ENCODE measurements around the gene OGFR.

OGFR gene

DNA sequence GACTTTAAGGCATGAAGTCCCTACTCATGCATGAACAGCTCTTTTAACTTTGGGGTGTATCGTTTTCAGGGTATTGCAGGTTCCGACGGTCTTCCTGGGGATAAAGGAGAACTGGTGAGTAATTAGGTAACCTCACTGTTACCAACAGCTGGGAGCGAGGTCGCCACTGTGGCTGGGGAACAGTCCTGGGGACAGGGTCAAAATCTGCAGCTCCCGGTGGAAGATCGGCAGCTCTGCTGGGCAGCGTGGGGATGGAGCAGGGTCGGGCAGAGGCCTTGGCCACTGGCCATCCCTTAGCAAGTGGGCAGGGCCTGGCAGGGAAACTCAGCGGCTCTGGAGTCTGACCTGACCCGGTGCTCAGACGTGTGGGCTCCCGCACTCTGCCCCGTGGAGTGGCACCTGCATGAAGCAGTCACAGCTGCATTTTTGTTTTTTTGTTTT, 28.3 kb downstream of the OGFR start:
- H3K9me3 ChIP-seq (ENCODE audit: insufficient read depth, low read length), result no peaks in the 10 kb centered on the region
- no peaks in the 10 kb centered on the region for H4K20me1 ChIP-seq (ENCODE audit: low read depth, low read length)
- no peak overlapping the region for H3K9ac ChIP-seq (ENCODE audit: low read length)
- no peak for TF ChIP-seq EZH2phosphoT487 (conservative IDR thresholded peaks at IDR 0.05; ENCODE audit: low read length)
- TF ChIP-seq, protein P1, sequence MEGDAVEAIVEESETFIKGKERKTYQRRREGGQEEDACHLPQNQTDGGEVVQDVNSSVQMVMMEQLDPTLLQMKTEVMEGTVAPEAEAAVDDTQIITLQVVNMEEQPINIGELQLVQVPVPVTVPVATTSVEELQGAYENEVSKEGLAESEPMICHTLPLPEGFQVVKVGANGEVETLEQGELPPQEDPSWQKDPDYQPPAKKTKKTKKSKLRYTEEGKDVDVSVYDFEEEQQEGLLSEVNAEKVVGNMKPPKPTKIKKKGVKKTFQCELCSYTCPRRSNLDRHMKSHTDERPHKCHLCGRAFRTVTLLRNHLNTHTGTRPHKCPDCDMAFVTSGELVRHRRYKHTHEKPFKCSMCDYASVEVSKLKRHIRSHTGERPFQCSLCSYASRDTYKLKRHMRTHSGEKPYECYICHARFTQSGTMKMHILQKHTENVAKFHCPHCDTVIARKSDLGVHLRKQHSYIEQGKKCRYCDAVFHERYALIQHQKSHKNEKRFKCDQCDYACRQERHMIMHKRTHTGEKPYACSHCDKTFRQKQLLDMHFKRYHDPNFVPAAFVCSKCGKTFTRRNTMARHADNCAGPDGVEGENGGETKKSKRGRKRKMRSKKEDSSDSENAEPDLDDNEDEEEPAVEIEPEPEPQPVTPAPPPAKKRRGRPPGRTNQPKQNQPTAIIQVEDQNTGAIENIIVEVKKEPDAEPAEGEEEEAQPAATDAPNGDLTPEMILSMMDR (IDR thresholded peaks at IDR 0.05; ENCODE audit: insufficient read depth, low read length, poor library complexity, severe bottlenecking), result no peak
- no peaks in the 10 kb centered on the region for H3K36me3 ChIP-seq (ENCODE audit: low read length)
- no peaks in the 10 kb centered on the region for H3K79me2 ChIP-seq (ENCODE audit: insufficient read depth, low read length)
- H3K27me3 ChIP-seq (ENCODE audit: low read length), result no peaks in the 10 kb centered on the region
- peak overlapping the region; percentile 34 for H3K27ac ChIP-seq (ENCODE audit: low read depth, low read length)
- no peaks in the 10 kb centered on the region for H3F3A ChIP-seq (ENCODE audit: insufficient read depth)
- peak overlapping the region; percentile 21 for H2AFZ ChIP-seq (ENCODE audit: low read depth, low read length, severe bottlenecking)
- peak overlapping the region; percentile 42 for H3K4me2 ChIP-seq (ENCODE audit: low read depth, low read length, poor library complexity, severe bottlenecking)
- H3K4me3 ChIP-seq (ENCODE audit: insufficient read depth, low read length, poor library complexity, severe bottlenecking), result peak overlapping the region; percentile 23
- H3K9me2 ChIP-seq (replicated peaks; ENCODE audit: insufficient read depth, low read length), result no peaks in the 10 kb centered on the region

DNA sequence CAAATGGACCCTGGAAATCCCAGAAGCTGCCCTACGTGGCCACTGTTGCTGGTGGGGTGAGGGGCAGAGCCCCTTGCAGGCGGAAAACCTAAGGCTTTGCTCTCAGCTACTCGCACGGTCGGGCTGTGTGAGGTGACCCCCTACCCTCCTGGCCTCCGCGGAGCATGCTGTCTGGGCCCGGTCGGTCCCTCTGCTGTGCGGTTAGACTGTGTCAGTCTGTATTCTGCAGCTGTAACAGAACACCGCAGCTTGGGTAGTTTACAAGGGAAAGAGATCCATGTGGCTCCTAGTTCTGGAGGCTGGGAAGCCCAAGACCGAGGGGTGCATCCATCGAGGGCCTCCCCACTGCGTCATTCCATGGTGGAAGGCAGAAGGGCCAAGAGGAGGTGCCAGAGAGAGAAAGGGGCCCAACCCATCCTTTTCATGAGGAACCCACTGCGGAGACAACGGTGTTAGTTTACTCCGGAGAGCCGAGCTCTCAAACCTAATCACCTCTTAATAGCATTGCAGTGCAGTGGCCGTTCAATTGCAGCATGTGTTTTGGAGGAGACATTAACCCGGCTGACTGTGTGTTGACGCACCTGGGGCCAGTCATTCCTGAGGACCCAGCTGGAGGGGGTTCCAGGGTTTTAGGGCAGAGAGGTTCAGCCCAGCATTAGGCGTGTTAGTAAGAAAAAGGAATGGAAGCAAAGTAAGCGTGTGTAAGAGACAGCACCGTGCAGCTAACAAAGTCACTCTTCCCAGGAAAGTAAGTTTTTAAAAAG, 30.5 kb downstream of the OGFR start:
- Histone ChIP-seq H3K9me3 (ENCODE audit: insufficient read depth, low read length) (no peaks in the 10 kb centered on the region), H3F3A (ENCODE audit: insufficient read depth) (no peaks in the 10 kb centered on the region), H3K9me2 (replicated peaks; ENCODE audit: insufficient read depth, low read length) (no peaks in the 10 kb centered on the region), H3K4me3 (ENCODE audit: insufficient read depth, low read length, poor library complexity, severe bottlenecking) (no peak overlapping the region), H3K27ac (ENCODE audit: low read depth, low read length) (no peak overlapping the region), H3K27me3 (ENCODE audit: low read length) (no peaks in the 10 kb centered on the region), H3K36me3 (ENCODE audit: low read length) (no peaks in the 10 kb centered on the region), H3K9ac (ENCODE audit: low read length) (no peak overlapping the region), H3K79me2 (ENCODE audit: insufficient read depth, low read length) (no peaks in the 10 kb centered on the region), H4K20me1 (ENCODE audit: low read depth, low read length) (no peaks in the 10 kb centered on the region), H2AFZ (ENCODE audit: low read depth, low read length, severe bottlenecking) (no peak overlapping the region), H3K4me2 (ENCODE audit: low read depth, low read length, poor library complexity, severe bottlenecking) (no peak overlapping the region)
- TF ChIP-seq, protein P1 (IDR thresholded peaks at IDR 0.05; ENCODE audit: insufficient read depth, low read length, poor library complexity, severe bottlenecking), result no peak
- TF ChIP-seq EZH2phosphoT487 (conservative IDR thresholded peaks at IDR 0.05; ENCODE audit: low read length), result no peak

DNA sequence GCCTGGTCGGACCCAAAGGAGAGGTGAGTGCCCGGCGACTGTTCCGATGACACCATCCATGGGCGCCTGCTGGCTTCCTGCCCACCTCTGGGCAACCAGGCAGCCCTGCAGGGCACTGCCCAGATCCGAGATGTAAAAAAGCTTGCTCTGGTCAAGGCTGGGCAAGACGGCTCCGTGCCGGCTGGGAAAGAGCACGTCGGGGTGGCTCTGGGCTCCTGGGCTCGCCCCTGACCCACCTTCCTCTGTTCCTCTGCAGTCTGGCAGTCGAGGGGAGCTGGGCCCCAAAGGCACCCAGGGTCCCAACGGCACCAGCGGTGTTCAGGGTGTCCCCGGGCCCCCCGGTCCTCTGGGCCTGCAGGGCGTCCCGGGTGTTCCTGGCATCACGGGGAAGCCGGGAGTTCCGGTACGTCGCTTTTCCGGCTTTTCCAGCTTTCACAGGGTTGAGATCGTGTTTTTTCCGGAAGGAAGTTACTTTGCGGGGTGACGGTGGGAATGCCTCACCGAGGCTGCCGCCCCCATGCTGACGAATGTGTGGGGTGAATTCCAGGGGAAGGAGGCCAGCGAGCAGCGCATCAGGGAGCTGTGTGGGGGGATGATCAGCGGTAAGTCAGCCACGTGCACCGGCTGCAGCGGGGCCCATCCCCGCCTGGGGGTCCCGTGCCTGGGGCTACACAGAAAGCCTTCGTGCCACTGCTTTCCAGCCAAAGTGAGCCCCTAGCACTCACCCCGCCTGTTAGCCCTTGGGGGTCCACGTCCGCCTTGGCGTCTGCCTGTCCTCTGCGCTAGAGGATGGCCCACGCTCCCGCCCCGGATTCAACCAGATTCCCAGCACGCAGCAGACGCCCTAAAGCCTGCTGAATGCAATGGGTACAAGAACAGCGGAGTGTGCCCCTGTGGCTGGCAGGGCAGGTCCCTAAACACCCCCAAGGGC, 31.6 kb downstream of the OGFR start:
- Histone ChIP-seq H3K27me3 (ENCODE audit: low read length) (no peaks in the 10 kb centered on the region), H3K36me3 (ENCODE audit: low read length) (no peaks in the 10 kb centered on the region), H4K20me1 (ENCODE audit: low read depth, low read length) (no peaks in the 10 kb centered on the region), H3K79me2 (ENCODE audit: insufficient read depth, low read length) (no peaks in the 10 kb centered on the region), H3K9me3 (ENCODE audit: insufficient read depth, low read length) (no peaks in the 10 kb centered on the region), H3K9ac (ENCODE audit: low read length) (no peak overlapping the region), H3K4me3 (ENCODE audit: insufficient read depth, low read length, poor library complexity, severe bottlenecking) (no peak overlapping the region), H2AFZ (ENCODE audit: low read depth, low read length, severe bottlenecking) (no peak overlapping the region), H3K9me2 (replicated peaks; ENCODE audit: insufficient read depth, low read length) (no peaks in the 10 kb centered on the region), H3F3A (ENCODE audit: insufficient read depth) (no peaks in the 10 kb centered on the region), H3K27ac (ENCODE audit: low read depth, low read length) (no peak overlapping the region), H3K4me2 (ENCODE audit: low read depth, low read length, poor library complexity, severe bottlenecking) (no peak overlapping the region)
- no peak for TF ChIP-seq EZH2phosphoT487 (conservative IDR thresholded peaks at IDR 0.05; ENCODE audit: low read length)
- TF ChIP-seq, protein P1 (IDR thresholded peaks at IDR 0.05; ENCODE audit: insufficient read depth, low read length, poor library complexity, severe bottlenecking), result no peak

All from SU-DHL-6 (cell line).